HG03521 (cell line): ENCODE results near the gene AGAP1.

Experiments
- ATAC-seq: cut with Tn5 transposase; IDR thresholded peaks from one replicate; pipeline ENCODE4 v1.9.1; 2021; ENCODE audit warnings: mild to moderate bottlenecking, moderate library complexity; ENCODE audit not compliant: unreplicated experiment

The AGAP1 gene

DNA sequence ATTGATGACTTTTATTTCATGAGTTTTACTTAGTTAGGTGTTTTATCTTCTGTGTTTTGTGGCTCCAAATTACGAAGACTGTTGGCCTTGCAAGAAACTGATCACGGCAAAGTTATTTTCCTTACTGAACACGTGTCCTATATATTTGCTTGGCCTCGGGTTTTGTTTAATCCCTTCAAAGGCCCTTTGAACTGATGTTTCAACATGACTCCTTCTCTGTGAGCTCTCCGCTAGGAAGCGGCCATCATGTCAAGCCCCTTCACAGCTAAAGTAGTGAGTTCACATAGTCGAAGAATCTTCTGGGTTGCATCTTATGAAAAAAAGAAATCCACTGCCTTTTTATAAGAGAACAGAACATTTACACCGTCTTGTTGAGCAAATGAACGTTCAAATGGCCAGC, 515.0 kb downstream of the AGAP1 start:
- ATAC-seq, result no peak

DNA sequence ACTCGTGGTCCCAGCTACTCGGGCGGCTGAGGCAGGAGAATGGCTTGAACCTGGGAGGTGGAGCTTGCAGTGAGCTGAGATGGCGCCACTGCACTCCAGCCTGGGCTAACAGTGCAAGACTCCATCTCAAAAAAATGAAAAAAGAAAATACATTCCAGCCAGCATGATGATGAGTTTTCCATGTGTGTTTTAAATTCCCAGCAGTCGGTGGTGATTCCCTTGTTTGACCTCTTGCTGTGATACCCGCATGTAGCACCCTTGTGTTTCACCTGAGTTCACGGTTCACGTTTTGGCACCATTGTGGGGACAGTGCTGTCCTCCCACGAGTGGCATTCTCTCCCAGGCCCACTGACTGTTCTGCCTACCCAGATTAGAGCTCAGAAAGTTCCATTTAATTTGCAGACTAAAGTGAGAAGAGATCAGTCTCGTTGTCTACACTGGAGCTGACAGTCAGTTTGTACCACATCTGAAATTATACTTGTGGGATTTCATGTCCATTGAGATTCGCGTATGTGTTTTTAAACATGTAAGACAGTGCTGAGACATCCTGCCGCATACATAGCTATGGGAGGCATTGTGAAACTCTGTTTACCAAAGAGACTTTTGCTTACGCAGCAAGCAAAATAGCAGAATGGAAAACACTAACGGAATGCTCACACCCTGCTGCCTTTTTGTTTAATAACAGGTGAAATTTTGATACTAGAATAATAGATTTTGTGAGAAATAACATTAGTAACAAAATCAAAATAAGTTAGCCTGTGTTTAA, 517.3 kb downstream of the AGAP1 start:
- no peak for ATAC-seq

DNA sequence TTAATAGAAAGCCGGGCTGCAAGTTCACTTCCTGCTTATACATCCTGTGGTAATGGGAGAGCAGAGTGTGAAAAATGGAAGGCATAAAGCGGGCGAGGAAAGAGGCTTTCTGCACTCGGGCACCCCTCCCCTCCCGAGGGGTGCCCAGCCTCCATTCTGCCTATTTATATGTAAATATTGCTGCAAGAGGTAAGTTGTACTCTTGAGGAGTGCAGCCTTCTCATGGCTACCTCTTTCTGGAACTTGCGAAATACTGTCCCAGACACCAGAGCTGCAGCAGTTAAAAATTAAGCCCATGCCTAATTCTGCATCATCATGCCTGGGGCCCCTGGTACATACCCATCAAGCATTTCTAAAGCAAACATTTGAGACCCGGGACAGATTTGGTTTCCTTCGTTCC, 518.3 kb downstream of the AGAP1 start:
- no peak for ATAC-seq

DNA sequence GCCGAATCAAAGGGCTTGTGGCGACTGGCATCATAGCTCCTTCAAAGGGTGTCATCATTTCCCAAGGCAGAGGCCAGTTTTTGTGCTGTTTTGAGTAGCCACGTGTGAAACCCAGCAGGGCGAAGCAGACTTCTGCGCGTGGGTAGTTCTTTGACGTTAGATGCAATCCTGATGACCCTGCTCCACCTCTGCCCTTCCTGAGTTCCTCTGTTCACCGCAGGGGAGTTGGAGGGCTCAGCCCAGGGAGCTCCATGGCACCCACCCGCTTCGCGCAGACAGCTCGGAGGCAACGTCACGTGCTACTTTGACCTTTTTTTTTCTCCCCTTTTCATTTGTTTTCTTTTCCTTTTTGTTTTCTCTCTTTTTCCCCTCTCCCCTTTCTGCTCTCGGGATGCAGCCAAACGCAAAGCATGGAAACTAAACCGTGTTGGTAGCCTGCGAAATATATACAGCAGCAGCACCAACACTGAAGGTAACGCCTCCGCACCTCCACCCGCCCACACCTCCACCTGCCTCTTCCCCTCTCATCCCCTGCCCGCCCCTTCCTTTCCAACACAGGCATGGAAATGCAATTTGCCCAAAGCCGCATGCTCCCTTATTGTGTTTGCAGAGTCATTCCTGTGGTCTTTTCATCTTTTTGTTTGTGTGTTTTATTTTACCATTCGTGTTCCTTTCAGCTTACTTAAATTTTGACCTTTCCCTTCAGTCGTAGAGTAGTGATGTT, 520.7 kb downstream of the AGAP1 start:
- ATAC-seq, result no peak

DNA sequence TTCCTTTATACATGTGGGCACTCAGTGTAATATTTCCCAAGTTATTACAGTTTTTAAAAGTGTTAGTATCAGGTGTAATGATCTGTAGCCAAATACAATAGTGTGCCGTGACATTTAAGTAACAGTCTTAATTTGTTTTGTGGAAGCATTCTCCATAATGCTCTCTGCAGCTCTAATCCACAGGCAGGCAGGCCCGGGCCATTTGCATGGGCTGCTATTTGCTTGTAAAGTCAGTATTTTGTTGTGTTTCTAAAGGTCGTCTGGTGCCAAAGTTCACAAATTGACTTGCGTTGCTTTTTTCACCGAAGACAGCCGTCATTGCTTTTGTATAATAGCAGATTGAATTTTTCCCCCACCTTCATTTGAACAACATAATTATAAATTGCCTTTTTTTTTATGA, 521.3 kb downstream of the AGAP1 start:
- no peak for ATAC-seq

DNA sequence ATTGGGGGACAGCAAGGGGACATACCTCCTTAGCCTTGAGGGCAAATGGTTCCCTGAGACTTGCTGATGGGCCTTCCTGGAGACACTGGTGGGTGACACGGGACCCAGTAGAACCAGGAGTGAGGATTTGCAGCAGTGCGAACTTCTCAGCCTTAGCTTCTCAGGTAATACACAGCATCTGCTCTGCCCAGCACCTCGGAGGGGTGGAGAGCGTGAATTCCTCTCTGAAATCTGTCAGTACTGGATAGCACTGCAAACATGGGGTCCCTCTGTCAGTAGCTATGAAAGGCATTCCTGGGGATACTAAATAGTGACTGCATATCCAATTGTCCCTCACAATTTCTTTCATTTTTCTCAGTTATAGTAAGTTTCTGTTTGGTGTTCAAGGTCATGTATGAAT, 522.7 kb downstream of the AGAP1 start:
- no peak for ATAC-seq

DNA sequence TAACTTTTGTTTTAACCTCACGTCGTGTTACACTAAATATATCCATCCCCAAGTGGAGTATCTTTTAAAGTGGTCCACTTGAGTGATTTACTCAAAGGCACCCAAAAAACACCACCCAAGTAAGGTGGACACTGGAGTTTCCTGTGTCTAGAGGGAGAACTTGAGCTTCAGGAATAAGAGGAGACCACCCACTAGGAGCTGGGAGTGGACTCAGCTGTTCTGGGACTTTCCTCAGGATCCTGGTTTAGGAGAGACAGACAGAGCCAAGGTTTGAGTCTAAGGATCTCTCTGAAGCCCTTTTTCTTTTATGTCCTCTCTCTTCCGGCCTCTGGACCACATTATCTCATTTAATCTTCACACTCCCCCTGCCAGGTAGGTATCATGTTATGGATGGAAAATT, 523.6 kb downstream of the AGAP1 start:
- ATAC-seq, result no peak

DNA sequence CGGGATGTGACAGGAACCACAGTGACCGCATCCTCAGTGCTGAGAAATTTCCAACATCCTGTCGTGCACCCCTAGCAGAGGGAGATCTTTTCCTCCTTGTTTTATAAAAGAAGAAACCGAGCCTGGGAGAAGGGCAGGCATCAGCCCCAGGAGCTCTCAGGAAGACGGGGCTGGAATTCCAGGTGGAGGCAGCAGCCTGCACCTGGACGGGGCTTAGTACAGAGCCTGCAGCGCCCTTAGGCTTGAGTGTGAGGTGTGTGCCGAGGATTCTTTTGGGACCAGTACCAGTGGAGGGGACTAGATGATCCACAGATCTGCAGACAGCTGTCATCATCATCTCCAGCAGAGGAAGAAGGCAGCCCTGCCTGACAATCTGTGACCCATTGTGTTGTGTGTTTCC, 525.6 kb downstream of the AGAP1 start:
- ATAC-seq, result no peak

DNA sequence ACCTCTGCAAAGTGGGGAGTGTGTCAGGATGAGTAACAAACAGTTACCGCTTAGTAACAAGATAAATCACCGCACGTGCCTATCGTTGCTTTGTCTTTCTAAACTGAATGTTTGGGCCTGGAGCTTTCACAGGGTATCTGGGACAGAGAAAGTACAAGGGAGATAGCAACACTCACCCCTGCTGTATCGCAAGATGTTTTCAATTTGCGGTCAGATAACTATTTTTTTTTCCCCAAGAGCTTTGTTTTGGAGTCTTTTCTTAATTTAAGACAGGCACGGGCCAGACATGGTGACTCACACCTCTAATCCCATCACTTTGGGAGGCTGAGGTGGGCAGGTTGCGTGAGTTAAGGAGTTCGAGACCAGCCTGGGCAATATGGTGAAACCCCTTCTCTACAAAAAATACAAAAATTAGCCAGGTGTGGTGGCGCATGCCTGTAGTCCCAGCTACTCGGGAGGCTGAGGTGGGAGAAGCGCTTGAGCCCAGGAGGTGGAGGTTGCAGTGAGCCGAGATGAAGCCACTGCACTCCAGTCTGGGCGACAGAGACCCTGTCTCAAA, 527.7 kb downstream of the AGAP1 start:
- ATAC-seq, result no peak

DNA sequence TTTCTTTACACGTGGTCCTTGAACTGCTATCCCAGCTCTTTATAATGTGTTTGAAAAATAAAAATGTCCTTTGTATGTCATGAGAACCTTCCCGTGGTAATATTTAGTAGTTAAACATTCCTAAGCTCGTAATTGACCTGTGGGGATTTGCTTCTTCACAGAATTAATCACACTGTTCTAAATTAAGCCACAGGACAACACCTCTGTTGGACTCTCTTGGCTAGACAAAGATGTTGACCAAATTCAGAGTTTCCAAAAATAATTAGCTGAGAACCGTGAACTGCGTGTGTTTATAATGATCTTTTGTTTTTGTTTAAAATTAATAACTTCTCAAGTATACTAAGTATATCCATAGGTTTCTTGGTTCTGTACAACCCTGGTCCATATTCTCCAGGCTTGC, 528.3 kb downstream of the AGAP1 start:
- no peak for ATAC-seq

DNA sequence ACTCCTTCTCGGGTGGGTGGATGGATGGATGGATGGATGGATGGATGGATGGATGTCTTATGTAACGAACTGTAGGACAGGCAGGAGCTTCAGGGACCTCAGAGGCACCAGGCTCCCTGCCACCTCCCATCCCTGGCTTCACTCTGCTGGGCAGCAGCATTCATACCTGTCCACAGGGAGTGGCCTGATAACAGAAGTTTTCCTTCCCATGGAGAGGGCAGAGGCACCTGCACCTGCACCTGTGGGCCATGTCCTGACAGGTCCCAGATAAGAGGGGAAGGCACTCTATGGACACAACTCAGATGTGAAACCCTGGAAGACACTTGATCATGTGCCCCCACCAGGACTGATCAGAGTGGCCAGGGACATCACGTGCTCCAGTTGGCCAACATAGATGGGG, 532.0 kb downstream of the AGAP1 start:
- ATAC-seq, result no peak

DNA sequence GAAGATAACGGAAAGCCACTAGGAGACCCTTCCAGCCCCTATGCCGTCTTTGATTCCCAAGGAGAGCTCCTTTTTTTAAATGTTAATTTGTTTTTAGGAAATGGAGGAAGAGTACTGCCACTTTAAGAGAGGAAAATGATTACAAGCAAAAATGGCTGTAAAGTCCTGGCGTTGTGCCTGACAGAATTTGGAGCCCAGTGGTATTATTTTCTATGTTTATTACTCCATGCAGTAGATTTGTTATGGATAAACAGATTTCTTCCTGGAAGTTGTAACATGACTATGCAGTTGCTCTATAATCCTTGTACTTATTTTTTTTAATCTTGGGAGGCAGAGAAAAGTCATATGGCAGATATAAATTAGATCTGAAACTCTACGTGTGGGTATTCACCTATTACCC, 533.0 kb downstream of the AGAP1 start:
- no peak for ATAC-seq

DNA sequence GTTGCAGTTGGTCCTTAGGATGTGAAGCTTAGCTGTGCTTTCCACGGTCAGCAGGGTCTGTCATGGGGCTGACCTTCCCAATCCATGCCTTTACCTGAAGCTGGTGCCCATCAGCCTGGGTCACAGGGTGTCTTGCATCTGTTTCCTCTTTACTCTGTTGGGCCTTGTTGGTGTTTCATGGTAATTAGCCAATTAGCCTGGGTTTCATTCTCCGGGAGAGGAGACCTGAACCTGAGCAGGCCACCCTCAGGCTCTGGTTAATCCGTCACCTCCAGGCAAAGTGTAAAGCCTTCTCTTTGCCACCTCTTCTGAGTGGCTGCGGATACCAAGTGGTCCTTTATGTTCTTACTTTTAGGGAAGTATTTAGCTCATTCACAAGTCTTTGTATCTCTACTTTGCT, 534.2 kb downstream of the AGAP1 start:
- no peak for ATAC-seq

DNA sequence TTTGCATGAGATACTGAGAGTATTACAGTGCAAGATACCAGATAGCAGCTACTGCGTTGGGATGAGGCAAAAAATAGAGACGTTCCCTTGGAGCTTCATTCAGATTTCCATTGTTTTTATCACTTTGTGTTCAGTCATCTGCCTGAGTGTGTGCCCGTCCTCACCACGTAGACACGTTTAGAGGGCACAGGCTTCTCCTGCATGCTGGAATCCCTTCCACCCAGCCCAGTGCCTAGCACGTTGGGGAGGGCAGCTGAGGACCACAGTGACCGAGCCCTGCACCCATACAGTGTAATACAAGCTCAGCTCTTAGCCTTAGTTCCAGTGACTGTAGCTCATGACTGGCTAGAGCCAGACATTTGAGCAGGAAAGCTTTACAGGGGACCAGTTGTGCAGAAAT, 539.6 kb downstream of the AGAP1 start:
- no peak for ATAC-seq

DNA sequence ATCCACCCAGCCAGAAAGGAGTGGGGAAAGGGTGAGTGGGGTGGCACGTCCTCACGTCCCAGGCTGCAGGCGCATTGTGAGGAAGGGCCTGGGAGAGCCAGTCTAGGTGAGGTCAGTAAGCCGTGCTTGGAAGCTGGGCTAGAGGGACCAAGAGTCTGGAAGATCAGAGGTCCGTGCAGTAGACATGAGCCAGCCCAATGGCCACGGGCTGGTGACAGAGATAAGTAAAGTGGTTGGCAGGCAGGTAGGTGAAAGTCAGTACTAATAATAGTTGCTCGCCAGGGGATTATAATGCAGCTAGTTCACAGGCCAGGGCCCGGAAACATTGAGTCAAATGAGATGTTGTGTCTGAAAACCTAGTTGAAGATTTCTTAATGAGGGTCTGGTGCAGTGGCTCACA, 541.1 kb downstream of the AGAP1 start:
- ATAC-seq, result no peak

DNA sequence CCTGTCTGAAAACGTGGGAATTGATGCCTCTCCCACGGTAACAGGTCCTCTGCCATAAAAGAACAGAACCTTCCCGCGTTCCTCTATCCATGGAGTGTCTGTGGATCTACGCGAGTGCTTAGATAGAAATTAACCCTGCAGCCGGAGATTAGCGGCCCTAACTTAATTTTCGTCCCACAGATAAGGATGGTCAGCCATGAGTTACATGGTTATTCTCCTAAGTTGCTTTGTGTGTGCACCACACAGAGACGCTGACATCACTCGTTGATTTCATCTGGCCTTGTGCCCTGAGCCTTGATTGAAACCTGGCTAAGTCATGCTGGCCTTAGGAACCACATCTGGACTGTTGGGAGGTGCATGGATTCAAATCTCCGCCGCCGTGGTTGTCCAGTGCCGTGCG, 542.2 kb downstream of the AGAP1 start:
- no peak for ATAC-seq

DNA sequence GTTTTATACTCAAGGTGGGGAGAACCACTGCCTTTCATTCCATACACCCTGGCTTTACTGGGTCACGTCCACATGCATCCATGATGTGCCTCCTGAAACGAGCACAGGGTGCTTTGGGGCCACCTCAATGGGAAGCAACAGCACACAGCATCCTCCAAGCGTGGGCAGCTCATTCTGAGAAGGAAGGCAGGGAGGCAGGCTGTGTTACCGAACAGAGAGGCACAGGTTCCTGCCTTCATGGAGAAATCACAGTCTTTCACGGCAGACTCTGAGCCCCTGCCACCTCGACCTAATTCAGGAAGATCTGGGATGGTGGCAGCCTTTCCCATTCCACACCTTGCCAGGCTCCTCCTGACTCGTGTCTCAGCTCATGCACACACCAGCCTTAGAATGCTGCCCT, 544.3 kb downstream of the AGAP1 start:
- no peak for ATAC-seq

DNA sequence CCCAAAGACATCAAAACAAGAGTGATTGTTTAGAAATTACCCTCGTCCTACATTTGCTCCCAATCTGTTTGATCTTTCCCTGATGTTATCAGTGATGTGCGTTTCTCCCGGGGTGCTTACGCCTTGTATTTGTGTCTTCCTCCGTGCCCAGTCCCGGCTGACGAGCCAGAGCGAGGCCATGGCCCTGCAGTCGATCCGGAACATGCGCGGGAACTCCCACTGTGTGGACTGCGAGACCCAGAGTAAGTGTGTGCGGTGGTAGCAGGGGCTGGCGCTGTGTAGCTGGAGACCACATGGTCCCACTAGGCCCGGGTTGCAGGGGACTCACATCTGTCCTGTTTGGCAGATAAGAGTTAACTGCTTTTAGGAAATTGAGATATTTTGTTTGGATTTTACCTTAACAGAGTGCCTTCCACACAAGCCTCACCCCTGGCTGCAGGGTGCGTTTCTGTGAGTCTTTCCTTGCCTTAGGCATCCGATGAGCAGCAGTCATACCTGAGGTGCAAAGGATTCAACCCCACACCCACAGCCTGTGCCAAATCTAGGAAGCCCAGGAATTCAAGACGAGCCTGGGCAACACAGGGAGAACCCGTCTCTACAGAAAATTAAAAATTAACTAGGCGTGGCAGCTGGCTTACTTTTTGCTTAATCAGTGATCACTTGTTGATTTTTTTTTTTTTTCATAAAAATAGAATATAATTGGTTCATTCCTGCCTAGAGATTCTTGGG, 546.9 kb downstream of the AGAP1 start:
- ATAC-seq, result no peak

DNA sequence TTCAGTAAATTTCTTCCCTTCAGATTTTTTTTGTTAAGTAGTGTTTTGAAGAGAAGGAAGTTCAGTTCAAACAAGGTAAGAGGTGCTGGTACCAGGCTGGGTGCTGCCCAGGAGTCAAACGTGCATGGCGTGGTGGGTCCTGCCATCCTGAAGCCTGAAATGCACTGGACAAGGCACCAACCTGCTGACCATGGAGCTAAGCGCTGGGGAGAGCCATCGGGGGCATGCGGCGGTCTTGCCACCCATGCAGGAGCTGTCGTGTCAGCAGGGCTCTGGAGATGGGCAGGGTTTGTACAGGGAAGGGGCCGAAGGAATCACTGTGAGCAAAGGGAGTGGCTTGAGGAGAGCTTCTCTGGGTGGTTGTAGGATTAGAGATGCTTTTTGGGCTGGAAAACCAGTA, 547.8 kb downstream of the AGAP1 start:
- no peak for ATAC-seq

DNA sequence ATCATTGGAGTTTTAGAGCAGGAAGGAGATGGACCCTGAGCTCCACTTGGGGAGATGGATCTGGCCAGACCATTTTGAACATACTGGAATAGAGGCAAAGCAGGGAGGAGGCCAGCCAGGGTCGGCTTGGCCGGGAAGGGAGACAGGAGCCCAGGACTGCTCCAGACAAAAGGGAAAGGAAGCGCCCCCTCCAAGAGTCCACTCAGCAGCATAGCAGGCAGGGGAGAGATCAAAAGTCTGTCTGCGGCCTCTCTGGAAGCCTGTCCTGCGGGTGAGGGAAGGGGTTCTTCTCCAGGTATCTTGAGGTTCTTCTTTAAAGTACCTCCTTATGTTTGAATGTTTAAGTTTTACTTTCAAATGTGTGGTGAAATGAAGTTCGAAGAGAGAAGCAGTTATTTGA, 548.2 kb downstream of the AGAP1 start:
- no peak for ATAC-seq

DNA sequence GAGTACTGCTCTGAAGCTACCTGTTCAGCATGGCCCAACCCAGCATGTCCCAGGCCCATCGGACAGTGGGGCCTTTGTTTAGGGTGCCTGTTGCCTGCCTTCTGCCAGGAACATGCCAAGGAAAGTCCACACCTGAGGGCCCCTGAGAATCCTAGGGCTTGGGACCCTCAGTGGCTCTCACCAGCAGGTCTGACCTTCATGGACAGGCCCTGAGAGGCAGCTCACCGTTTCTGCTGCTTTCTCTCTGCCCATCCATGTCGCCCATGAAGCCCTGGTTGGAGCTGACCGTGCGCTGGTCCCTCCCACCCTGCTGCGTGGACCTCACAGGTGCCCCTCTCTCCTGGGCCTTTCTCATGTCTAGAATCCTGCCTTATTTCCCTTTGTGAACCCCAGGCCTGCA, 550.3 kb downstream of the AGAP1 start:
- no peak for ATAC-seq
